ENCODE results near the gene GRIK4.

GRIK4 gene

DNA sequence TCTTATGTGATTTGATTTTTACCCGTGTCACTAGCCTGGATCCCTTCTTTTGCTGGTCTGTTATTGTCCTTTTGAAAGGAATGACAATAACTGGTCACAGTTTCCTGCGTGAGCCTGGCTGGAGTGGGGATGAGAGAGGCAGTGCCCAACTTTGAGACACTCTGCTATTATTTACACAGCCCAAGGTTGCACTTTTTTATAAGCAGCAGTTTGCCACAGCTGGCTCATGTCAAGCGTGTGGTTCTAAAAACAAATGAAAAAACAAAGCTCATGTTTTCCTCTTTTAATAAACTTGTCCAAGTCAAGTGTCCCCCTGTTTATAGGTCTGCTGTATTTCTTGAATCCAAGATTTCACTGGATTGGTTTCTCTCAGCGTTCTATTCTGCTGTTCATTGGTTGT is 201.3 kb downstream of the GRIK4 start:
- Histone ChIP-seq H3K27me3 (ENCODE audit: control insufficient read depth, insufficient read depth, low read length) (no peaks in the 10 kb centered on the region), H3K27ac (ENCODE audit: low read length) (no peak overlapping the region), H3K9ac (ENCODE audit: low read length) (no peak overlapping the region), H3K36me3 (ENCODE audit: control insufficient read depth, low read depth, low read length) (no peaks in the 10 kb centered on the region), H3K4me3 (ENCODE audit: low read length) (no peak overlapping the region), H3K4me1 (ENCODE audit: control insufficient read depth, low read depth, low read length) (peaks cover 17% of the 10 kb centered on the region), H3K9me3 (ENCODE audit: control insufficient read depth, low read depth, low read length) (no peaks in the 10 kb centered on the region)

DNA sequence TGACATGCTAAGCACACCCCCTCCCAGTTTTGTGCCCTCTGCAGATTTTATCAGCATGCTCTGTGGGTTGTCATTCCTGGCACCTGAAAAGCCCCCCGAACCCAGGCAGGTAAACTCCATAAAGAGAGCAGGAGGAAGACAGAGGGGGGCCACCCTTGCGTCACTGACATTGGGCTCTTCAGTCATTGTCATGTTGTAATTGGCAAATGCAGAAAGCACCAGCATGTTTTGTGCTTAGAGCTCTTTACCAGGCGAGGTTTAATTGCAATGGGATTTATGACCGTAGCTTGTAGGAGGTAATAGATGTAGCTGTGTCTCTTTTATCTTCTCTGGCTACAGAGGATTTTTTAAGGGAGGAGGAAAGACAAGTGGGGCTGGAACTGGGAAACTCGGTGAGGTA is 201.7 kb downstream of the GRIK4 start:
- Histone ChIP-seq H3K4me1 (ENCODE audit: control insufficient read depth, low read depth, low read length) (peaks cover 22% of the 10 kb centered on the region), H3K9ac (ENCODE audit: low read length) (no peak overlapping the region), H3K27me3 (ENCODE audit: control insufficient read depth, insufficient read depth, low read length) (no peaks in the 10 kb centered on the region), H3K27ac (ENCODE audit: low read length) (no peak overlapping the region), H3K9me3 (ENCODE audit: control insufficient read depth, low read depth, low read length) (no peaks in the 10 kb centered on the region), H3K4me3 (ENCODE audit: low read length) (no peak overlapping the region), H3K36me3 (ENCODE audit: control insufficient read depth, low read depth, low read length) (no peaks in the 10 kb centered on the region)

DNA sequence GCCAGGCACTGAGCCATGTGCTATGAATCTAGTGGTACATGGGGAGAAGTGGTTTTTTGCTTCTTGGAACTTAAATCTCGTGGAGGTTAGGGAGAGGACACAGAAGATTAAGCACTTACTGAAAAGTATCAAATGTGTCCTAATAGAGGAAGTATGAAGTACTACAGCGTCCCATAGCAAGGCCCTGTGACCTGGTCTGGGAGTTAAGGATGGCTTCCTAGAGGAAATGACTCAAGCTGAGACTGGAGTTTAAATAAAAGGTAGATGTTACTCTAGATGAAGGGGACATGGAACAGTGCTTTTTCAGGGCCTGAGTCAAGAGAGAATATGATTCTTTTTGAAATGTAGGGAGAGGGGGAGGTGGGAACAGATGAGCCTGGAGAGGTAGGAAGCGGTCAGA is 202.9 kb downstream of the GRIK4 start:
- Histone ChIP-seq H3K4me1 (ENCODE audit: control insufficient read depth, low read depth, low read length) (peaks cover 26% of the 10 kb centered on the region), H3K4me3 (ENCODE audit: low read length) (no peak overlapping the region), H3K9ac (ENCODE audit: low read length) (no peak overlapping the region), H3K36me3 (ENCODE audit: control insufficient read depth, low read depth, low read length) (no peaks in the 10 kb centered on the region), H3K27me3 (ENCODE audit: control insufficient read depth, insufficient read depth, low read length) (no peaks in the 10 kb centered on the region), H3K9me3 (ENCODE audit: control insufficient read depth, low read depth, low read length) (no peaks in the 10 kb centered on the region), H3K27ac (ENCODE audit: low read length) (no peak overlapping the region)

DNA sequence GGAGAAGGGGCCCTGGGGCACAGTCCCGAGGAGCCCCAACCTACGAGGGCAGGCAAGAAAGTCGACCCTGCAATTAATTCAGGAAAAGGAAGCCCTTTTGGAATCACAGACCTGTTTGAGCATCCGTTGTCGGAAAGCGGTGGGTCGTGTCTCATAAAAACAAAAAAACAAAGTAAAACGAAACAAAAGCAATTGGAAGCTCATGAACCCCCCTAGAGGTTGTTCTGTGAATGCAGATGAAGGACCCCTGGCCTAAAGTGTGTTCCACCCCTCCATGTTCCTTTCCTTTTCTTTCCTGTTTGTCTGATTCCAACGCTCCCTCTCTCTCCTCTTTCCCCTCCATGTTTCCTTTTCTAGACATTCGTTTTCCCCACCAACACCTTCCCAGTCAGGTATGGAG is 203.7 kb downstream of the GRIK4 start:
- Histone ChIP-seq H3K9me3 (ENCODE audit: control insufficient read depth, low read depth, low read length) (no peaks in the 10 kb centered on the region), H3K4me1 (ENCODE audit: control insufficient read depth, low read depth, low read length) (peaks cover 25% of the 10 kb centered on the region), H3K36me3 (ENCODE audit: control insufficient read depth, low read depth, low read length) (no peaks in the 10 kb centered on the region), H3K27ac (ENCODE audit: low read length) (no peak overlapping the region), H3K27me3 (ENCODE audit: control insufficient read depth, insufficient read depth, low read length) (no peaks in the 10 kb centered on the region), H3K9ac (ENCODE audit: low read length) (no peak overlapping the region), H3K4me3 (ENCODE audit: low read length) (no peak overlapping the region)

DNA sequence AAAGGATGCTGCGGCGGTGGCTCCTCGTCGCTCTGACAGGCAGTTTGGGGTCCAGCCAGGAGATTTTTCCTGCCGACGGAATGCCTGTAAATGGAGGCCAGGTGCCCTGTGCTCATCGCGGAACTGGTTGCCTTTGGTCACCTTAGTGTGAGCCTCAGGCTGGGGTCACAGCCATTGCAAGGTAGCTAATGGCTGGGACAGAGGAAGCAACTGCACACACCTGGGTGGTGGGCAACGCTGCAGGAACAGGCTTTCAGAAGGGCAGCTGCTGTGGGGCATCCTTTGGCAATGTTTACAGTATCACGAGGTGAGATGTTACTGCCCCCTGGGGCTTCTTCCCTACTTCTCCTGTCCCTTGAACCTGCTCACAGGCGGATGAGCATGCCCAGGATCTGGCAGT is 205.5 kb downstream of the GRIK4 start:
- Histone ChIP-seq H3K36me3 (ENCODE audit: control insufficient read depth, low read depth, low read length) (no peaks in the 10 kb centered on the region), H3K9me3 (ENCODE audit: control insufficient read depth, low read depth, low read length) (no peaks in the 10 kb centered on the region), H3K27ac (ENCODE audit: low read length) (no peak overlapping the region), H3K4me3 (ENCODE audit: low read length) (no peak overlapping the region), H3K4me1 (ENCODE audit: control insufficient read depth, low read depth, low read length) (peaks cover 12% of the 10 kb centered on the region), H3K27me3 (ENCODE audit: control insufficient read depth, insufficient read depth, low read length) (no peaks in the 10 kb centered on the region), H3K9ac (ENCODE audit: low read length) (no peak overlapping the region)

DNA sequence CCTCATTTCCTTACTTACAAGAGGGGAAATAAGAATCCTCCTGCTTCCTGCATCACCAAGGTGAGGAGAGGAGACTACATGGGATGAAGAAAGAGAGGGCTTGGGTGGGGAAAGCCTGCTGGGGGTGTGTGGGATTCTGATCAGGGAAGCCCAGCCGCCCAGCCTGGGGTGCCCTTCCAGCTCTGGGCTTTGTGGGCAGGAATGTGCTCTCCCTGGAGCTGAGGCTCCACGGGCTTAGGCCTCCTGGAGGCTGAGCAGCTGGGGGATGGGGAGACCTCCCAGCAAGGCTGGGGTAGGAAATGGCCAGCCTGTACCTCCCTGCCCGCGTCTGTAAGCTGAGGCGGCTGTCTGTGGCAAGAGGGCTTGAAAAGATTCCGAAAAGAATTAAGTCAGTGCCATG is 206.1 kb downstream of the GRIK4 start:
- Histone ChIP-seq H3K9me3 (ENCODE audit: control insufficient read depth, low read depth, low read length) (no peaks in the 10 kb centered on the region), H3K27ac (ENCODE audit: low read length) (no peak overlapping the region), H3K4me1 (ENCODE audit: control insufficient read depth, low read depth, low read length) (peaks cover 12% of the 10 kb centered on the region), H3K9ac (ENCODE audit: low read length) (no peak overlapping the region), H3K27me3 (ENCODE audit: control insufficient read depth, insufficient read depth, low read length) (no peaks in the 10 kb centered on the region), H3K4me3 (ENCODE audit: low read length) (no peak overlapping the region), H3K36me3 (ENCODE audit: control insufficient read depth, low read depth, low read length) (no peaks in the 10 kb centered on the region)

- H3K9ac ChIP-seq (ENCODE audit: low read length) = no peak overlapping the region
- H3K4me3 ChIP-seq (ENCODE audit: low read length) = no peak overlapping the region
- H3K4me1 ChIP-seq (ENCODE audit: control insufficient read depth, low read depth, low read length) = peaks cover 18% of the 10 kb centered on the region
- H3K27ac ChIP-seq (ENCODE audit: low read length) = no peak overlapping the region
- H3K9me3 ChIP-seq (ENCODE audit: control insufficient read depth, low read depth, low read length) = no peaks in the 10 kb centered on the region
- H3K36me3 ChIP-seq (ENCODE audit: control insufficient read depth, low read depth, low read length) = no peaks in the 10 kb centered on the region
- H3K27me3 ChIP-seq (ENCODE audit: control insufficient read depth, insufficient read depth, low read length) = no peaks in the 10 kb centered on the region
Observed at GRCh38 chr11:120718171-120718570, 206.6 kb downstream of the GRIK4 start.

- H3K4me1 ChIP-seq (ENCODE audit: control insufficient read depth, low read depth, low read length) = peaks cover 18% of the 10 kb centered on the region
- H3K27ac ChIP-seq (ENCODE audit: low read length) = no peak overlapping the region
- no peaks in the 10 kb centered on the region for H3K27me3 ChIP-seq (ENCODE audit: control insufficient read depth, insufficient read depth, low read length)
- H3K9me3 ChIP-seq (ENCODE audit: control insufficient read depth, low read depth, low read length) = no peaks in the 10 kb centered on the region
- H3K9ac ChIP-seq (ENCODE audit: low read length) = no peak overlapping the region
- H3K4me3 ChIP-seq (ENCODE audit: low read length) = no peak overlapping the region
- no peaks in the 10 kb centered on the region for H3K36me3 ChIP-seq (ENCODE audit: control insufficient read depth, low read depth, low read length)
Observed at GRCh38 chr11:120719348-120719747, 207.8 kb downstream of the GRIK4 start.

GRCh38 chr11:120720760-120721159 is 209.2 kb downstream of the GRIK4 start:
- Histone ChIP-seq H3K27ac (ENCODE audit: low read length) (no peak overlapping the region), H3K9me3 (ENCODE audit: control insufficient read depth, low read depth, low read length) (no peaks in the 10 kb centered on the region), H3K36me3 (ENCODE audit: control insufficient read depth, low read depth, low read length) (no peaks in the 10 kb centered on the region), H3K4me3 (ENCODE audit: low read length) (no peak overlapping the region), H3K4me1 (ENCODE audit: control insufficient read depth, low read depth, low read length) (peaks cover 18% of the 10 kb centered on the region), H3K27me3 (ENCODE audit: control insufficient read depth, insufficient read depth, low read length) (no peaks in the 10 kb centered on the region), H3K9ac (ENCODE audit: low read length) (no peak overlapping the region)

- Histone ChIP-seq H3K9ac (ENCODE audit: low read length) (no peak overlapping the region), H3K9me3 (ENCODE audit: control insufficient read depth, low read depth, low read length) (no peaks in the 10 kb centered on the region), H3K27ac (ENCODE audit: low read length) (no peak overlapping the region), H3K27me3 (ENCODE audit: control insufficient read depth, insufficient read depth, low read length) (no peaks in the 10 kb centered on the region), H3K4me3 (ENCODE audit: low read length) (no peak overlapping the region), H3K4me1 (ENCODE audit: control insufficient read depth, low read depth, low read length) (peaks cover 18% of the 10 kb centered on the region), H3K36me3 (ENCODE audit: control insufficient read depth, low read depth, low read length) (no peaks in the 10 kb centered on the region)
Observed at GRCh38 chr11:120722524-120722923, 211.0 kb downstream of the GRIK4 start.

DNA sequence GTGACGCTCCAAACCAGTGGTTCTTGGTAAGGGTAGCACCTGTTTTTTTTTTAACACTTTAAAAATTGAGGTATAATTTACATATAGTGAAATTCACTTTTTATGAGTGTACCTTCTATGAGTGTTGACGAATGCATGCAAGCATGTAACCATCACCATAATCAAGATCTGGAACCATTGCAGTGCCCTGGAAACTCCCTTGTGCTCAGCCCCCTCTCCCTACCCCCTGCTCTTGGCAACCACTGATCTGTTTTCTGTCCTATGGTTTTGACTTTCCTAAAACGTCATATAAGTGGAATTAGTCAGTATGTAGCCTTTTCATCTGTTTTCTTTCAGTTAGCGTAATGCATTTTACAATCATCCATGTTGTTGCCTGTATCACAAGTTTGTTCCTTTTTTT is 212.2 kb downstream of the GRIK4 start:
- Histone ChIP-seq H3K27me3 (ENCODE audit: control insufficient read depth, insufficient read depth, low read length) (no peaks in the 10 kb centered on the region), H3K9ac (ENCODE audit: low read length) (no peak overlapping the region), H3K36me3 (ENCODE audit: control insufficient read depth, low read depth, low read length) (no peaks in the 10 kb centered on the region), H3K4me3 (ENCODE audit: low read length) (no peak overlapping the region), H3K4me1 (ENCODE audit: control insufficient read depth, low read depth, low read length) (peaks cover 12% of the 10 kb centered on the region), H3K9me3 (ENCODE audit: control insufficient read depth, low read depth, low read length) (no peaks in the 10 kb centered on the region), H3K27ac (ENCODE audit: low read length) (no peak overlapping the region)

DNA sequence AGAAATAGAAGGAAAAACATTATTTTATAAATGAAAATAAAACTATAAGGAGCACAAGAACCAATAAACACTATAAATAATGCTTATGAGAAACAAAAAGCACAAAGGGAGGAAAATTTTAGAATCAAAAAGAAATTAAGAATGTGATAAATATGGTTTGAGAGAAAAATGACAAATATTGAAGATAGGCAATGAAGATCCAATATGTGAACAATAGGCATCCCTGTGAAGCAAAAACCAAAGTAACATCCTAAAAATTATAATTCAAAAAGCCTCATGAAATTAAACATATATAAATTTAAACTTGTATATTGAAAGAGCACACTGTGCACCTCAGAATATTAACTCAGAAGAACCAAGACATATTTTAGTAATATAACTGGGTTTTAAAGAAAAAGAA is 216.2 kb downstream of the GRIK4 start:
- Histone ChIP-seq H3K27me3 (ENCODE audit: control insufficient read depth, insufficient read depth, low read length) (no peaks in the 10 kb centered on the region), H3K36me3 (ENCODE audit: control insufficient read depth, low read depth, low read length) (no peaks in the 10 kb centered on the region), H3K4me1 (ENCODE audit: control insufficient read depth, low read depth, low read length) (peaks cover 5% of the 10 kb centered on the region), H3K9me3 (ENCODE audit: control insufficient read depth, low read depth, low read length) (no peaks in the 10 kb centered on the region), H3K4me3 (ENCODE audit: low read length) (no peak overlapping the region), H3K27ac (ENCODE audit: low read length) (no peak overlapping the region), H3K9ac (ENCODE audit: low read length) (no peak overlapping the region)
